ENCODE results near the gene CTDSPL. TPM values are rescaled to one million over a fixed set of nuclear protein-coding genes. Genes with fewer than 3 reads are reported as not detected.

Gene CTDSPL
- total RNA-seq, 4 donors from 2014 or later: 33.4 to 72.6 (median 54.0) TPM

- no peak overlapping the region for H3K4me3 ChIP-seq
- ATAC-seq: no peak
- no peaks in the 10 kb centered on the region for H3K36me3 ChIP-seq
- TF ChIP-seq EP300 (IDR thresholded peaks at IDR 0.05) (no peak), POLR2AphosphoS5 (IDR thresholded peaks at IDR 0.05) (no peak), POLR2A (IDR thresholded peaks at IDR 0.05) (no peak), CTCF (IDR thresholded peaks at IDR 0.05) (no peak)
- H3K27ac ChIP-seq: peak overlapping the region in 1 of 4 donors; percentile 88
- no peaks in the 10 kb centered on the region for H3K9me3 ChIP-seq
- H3K4me1 ChIP-seq: peaks cover 4 to 58% (median 8%) of the 10 kb centered on the region in 3 donors
- no peaks in the 10 kb centered on the region for H3K27me3 ChIP-seq
Measured at GRCh38 chr3:37858742-37859141, 2.9 kb upstream of the CTDSPL start.

- Histone ChIP-seq H3K4me1 (peaks cover 6 to 64% (median 8%) of the 10 kb centered on the region in 3 donors), H3K4me3 (no peak overlapping the region), H3K27me3 (no peaks in the 10 kb centered on the region), H3K36me3 (no peaks in the 10 kb centered on the region), H3K27ac (peak overlapping the region in 3 of 4 donors; percentile 85 to 88 (median 87)), H3K9me3 (no peaks in the 10 kb centered on the region)
- WGBS, 2 donors (ENCODE audit: low coverage in 1 of 2): 58% methylated on average over 2 of the region's 2 CpGs; no CpG with 5 or more reads in 1 of the 2 donors
- ATAC-seq: no peak
- TF ChIP-seq EP300 (IDR thresholded peaks at IDR 0.05) (no peak), POLR2AphosphoS5 (IDR thresholded peaks at IDR 0.05) (no peak), CTCF (IDR thresholded peaks at IDR 0.05) (no peak), POLR2A (IDR thresholded peaks at IDR 0.05) (no peak)
Measured at GRCh38 chr3:37859354-37859753, 2.3 kb upstream of the CTDSPL start.

GRCh38 chr3:37859908-37860199 lies 1.8 kb upstream of the CTDSPL start:
- no peaks in the 10 kb centered on the region for H3K36me3 ChIP-seq
- no peak for TF ChIP-seq EP300 (IDR thresholded peaks at IDR 0.05)
- TF ChIP-seq CTCF (IDR thresholded peaks at IDR 0.05): no peak
- TF ChIP-seq POLR2A (IDR thresholded peaks at IDR 0.05): no peak
- TF ChIP-seq POLR2AphosphoS5 (IDR thresholded peaks at IDR 0.05): no peak
- H3K27me3 ChIP-seq: no peaks in the 10 kb centered on the region
- no peak for ATAC-seq
- H3K9me3 ChIP-seq: no peaks in the 10 kb centered on the region
- H3K4me1 ChIP-seq: peaks cover 6 to 69% (median 8%) of the 10 kb centered on the region in 3 donors
- H3K27ac ChIP-seq: peak overlapping the region; percentile 0 to 88 (median 86)
- WGBS, 2 donors (ENCODE audit: low coverage in 1 of 2): 80 to 100% methylated on average over 2 to 4 of the region's 6 CpGs
- H3K4me3 ChIP-seq: peak overlapping the region in 1 of 2 donors; percentile 82

- Histone ChIP-seq H3K4me1 (peaks cover 6 to 62% (median 8%) of the 10 kb centered on the region in 3 donors), H3K36me3 (no peaks in the 10 kb centered on the region), H3K27me3 (no peaks in the 10 kb centered on the region), H3K9me3 (no peaks in the 10 kb centered on the region), H3K27ac (peak overlapping the region; percentile 58 to 88 (median 86)), H3K4me3 (peak overlapping the region; percentile 41 to 82)
- TF ChIP-seq POLR2A (IDR thresholded peaks at IDR 0.05): no peak
- no peak for TF ChIP-seq POLR2AphosphoS5 (IDR thresholded peaks at IDR 0.05)
- no peak for TF ChIP-seq CTCF (IDR thresholded peaks at IDR 0.05)
- TF ChIP-seq EP300 (IDR thresholded peaks at IDR 0.05): no peak
- 4 to 10% methylated on average over 2 to 15 of the region's 38 CpGs for WGBS, 2 donors (ENCODE audit: low coverage in 1 of 2)
- peak; percentile 13 for ATAC-seq
Measured at GRCh38 chr3:37862219-37862902, 681 bp downstream of the CTDSPL start.
